ENCODE data around the gene PROK2.

PROK2 gene

DNA sequence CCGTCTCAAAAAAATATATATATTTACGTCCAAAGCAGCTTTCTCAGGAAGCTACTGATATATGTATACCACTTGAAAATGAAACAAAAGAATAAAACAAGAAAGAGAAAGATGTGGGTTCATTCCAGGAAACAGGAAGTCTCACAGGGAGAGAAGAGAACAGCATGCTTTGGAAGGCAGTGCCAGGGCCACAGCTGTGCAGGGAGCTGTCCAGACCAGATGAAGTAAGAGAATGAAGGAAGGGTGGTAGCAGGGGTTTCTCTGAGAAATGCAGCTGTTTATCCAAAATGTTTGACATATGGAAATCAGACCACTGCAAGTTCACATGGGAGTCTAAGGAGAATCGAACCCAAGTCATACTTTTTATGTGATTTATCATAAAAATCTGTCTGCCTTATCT, 40.2 kb downstream of the PROK2 start:
- no peak for DNase-seq (ENCODE audit: low read depth in 1 of 2, low spot score in 1 of 2)

DNA sequence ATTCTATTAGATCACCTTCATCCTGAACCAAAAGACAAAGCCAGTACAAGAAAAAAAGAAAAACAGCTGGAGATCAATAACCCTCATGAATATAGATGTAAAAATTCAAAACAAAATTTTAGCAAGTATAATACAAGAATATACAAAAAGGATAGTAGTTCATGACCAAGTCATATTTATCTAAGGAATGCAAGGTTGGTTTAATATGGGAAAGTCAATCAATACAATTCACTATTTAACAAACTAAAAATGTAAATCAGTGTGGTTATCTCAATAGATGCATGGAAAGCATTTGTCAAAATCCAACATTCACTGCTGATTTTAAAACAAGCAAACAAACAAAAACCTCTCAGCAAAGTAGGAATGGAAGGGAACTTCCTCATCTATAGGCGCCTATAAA, 42.3 kb downstream of the PROK2 start:
- no peak for DNase-seq (ENCODE audit: low read depth in 1 of 2, low spot score in 1 of 2)

DNA sequence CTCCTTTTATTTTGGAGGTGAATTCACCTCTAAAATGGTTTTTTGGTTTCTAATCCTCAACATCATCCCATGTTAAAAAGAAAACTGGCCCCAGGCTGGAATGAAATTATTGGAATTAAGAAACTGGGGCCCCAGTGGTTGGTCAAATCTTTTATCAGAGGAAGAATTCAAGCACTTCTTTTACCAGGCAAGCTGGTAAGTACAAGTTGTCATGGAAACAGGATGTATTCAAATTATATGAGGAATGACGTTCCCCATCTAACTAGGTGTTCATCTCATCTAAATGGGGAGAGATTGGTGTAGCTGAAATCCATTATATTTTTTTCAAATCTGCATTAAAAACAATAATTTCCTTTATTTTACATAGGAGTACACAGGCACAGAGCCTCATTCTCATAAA, 50.1 kb downstream of the PROK2 start:
- DNase-seq (ENCODE audit: low read depth in 1 of 2, low spot score in 1 of 2): no peak

GRCh38 chr3:71733319-71733718, 51.6 kb downstream of the PROK2 start:
- no peak for DNase-seq (ENCODE audit: low read depth in 1 of 2, low spot score in 1 of 2)

DNA sequence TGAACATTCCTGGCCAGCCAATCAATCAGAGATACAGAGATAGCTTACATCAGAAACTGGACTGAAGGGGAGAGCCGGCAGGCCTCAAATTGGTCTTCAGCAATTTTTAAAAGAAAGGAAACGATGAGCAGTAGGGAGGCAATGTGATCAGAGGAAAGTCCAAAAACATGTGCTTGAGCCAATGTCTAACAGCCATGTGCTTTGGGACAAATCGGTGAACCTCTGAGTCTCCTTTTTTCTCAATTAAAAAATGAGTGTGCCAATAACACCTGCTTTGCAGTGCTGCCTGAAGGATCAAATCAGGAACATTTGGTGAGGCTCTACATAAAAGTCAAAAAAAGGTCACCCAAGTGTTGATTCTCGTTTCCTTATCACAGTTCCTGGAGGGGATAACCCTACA, 52.3 kb downstream of the PROK2 start:
- no peak for DNase-seq (ENCODE audit: low read depth in 1 of 2, low spot score in 1 of 2)

- no peak for DNase-seq (ENCODE audit: low read depth in 1 of 2, low spot score in 1 of 2)
Observed at GRCh38 chr3:71728632-71729342, 56.2 kb downstream of the PROK2 start.

DNA sequence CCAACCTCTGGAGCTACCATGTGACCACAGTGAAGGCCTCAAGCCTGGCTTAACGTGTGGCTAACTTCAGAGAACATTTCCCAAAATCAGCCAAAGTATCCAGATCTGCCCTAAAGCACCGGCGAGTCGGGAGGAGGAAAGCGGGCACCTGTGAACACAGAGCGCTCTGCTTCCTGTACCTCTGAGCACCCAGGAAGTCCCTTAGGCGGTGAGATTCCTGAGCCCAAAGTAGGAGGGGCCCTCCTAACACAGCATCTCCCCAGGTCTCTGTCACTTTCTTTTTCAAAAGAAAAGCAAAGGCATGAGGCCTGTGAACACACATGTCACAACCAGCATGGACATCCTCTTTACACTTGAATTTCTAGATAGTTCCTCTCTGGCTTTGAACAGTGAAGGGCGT, 58.8 kb downstream of the PROK2 start:
- DNase-seq (ENCODE audit: low read depth in 1 of 2, low spot score in 1 of 2): no peak

GRCh38 chr3:71725271-71725991, 59.5 kb downstream of the PROK2 start, which contains the start of gene EIF4E3:
EIF4E3 (minus strand) TSS chr3:71725402; CDS start chr3:71725367, 35 bp downstream.
- peak in 1 of 2 donors; percentile 25 for DNase-seq (ENCODE audit: low read depth in 1 of 2, low spot score in 1 of 2)

DNA sequence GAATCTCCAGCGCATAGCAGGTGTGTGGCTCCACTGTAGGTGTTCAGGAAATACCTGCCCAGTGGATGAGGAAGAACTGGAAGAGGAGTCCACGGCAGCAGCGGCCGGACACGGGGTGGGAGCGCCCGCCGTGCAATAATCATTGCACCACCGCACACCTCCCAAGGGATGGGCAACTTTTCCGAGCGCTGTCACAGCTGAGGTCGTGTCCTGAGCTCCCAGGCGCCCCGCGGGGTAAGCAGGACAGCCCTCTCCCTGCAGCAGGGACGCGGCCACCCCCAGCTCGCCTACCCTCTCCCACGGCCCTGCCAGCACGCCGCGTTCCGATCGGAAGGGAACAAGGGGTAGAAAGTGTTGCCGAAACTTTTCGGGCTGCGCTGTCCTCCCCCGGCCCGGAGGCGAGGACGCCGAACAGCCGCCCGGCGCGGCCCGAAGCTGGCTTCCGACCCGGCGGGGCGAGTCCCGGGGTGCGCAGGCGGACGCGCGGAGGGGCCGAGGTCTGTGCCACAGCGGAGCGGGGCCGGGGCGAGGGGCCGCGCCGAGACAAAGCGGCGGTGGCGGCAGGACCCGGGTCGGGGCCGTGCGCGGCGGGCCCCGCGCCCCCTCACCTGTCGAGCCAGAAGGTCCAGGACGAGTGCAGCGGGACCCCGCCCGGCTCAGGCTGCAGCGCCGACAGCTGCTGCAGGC, 60.2 kb downstream of the PROK2 start:
- no peak for DNase-seq (ENCODE audit: low read depth in 1 of 2, low spot score in 1 of 2)

- DNase-seq (ENCODE audit: low read depth in 1 of 2, low spot score in 1 of 2): no peak
Observed at GRCh38 chr3:71724171-71724453, 60.8 kb downstream of the PROK2 start.

GRCh38 chr3:71723452-71724170, 61.3 kb downstream of the PROK2 start:
- DNase-seq (ENCODE audit: low read depth in 1 of 2, low spot score in 1 of 2): peak in 1 of 2 donors; percentile 52

DNA sequence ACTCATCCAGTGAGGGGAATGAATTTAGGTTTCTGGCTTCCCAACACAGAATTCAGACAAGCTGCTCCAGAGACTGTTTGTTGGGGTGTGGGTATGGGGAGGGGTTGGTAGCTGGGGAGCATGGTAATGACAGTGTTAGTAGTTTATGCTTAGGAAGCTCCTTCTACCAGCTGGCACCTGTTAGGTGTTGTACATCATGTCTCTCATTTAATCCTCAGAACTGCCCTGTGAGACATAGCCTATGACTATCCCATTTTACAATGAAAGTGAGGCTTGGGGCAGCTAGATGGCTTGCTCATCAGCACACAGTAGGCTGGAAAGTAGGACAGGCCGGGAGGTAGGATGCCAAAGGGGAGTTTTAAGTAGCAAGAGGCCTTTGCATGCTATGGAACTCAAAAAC, 62.3 kb downstream of the PROK2 start:
- DNase-seq (ENCODE audit: low read depth in 1 of 2, low spot score in 1 of 2): no peak
